ENCODE measurements around the gene AK1. TPM values are rescaled to one million over a fixed set of nuclear protein-coding genes. Genes with fewer than 3 reads are reported as not detected.

AK1 gene
- total and polyA plus RNA-seq, 5 experiments from 2014 or later: 0.07 to 57.1 (median 26.2) TPM; not detected in 1

- H3K4me1 Mint-ChIP-seq: peaks cover 10 to 31% (median 26%) of the 10 kb centered on the region in 4 donors
- no peaks in the 10 kb centered on the region for H3K27me3 Mint-ChIP-seq
Observed at GRCh38 chr9:127896395-127897192, 19.1 kb upstream of the AK1 start.

DNA sequence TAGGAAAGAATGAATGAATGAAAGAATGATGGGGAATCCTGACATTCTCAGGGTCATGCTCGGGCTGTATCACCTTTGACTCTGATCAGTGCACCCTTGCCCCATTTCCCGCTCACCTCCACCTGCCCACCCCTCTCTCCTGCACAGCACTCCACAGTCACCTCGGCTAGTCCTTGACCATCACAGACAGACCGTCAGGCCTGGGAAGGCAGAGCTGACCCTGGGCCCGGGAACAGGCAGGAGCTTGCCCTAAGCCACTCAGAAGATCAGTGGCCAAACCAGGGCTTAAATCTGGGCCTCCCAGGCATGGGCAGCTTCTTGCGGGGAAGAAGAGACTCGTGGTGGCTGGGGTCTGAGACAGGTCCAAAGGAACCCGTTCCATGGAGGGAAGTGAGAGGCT lies 18.3 kb upstream of the AK1 start:
- POLR2A ChIA-PET: interaction anchor here (1.0 to 17.2 kb wide), 3 partner anchors 8 to 23 kb away, joined by 3 to 328 read pairs (median 8); partner anchors contain the start of gene ST6GALNAC4

More at GRCh38 chr9:127896395-127897192, 19.1 kb upstream of the AK1 start:
- POLR2A ChIA-PET: interaction anchor here (0.7 to 17.2 kb wide), 7 partner anchors 9 to 78 kb away, joined by 3 to 328 read pairs (median 4); partner anchors contain the start of gene ST6GALNAC4
- H3K27ac Mint-ChIP-seq: peak overlapping the region; percentile 14 to 89 (median 64)
- H3K4me3 Mint-ChIP-seq: peak overlapping the region in 4 of 10 donors; percentile 8 to 37 (median 22)
- ATAC-seq (no peak), DNase-seq (no peak)
- H3K36me3 Mint-ChIP-seq: peaks cover 31 to 53% (median 46%) of the 10 kb centered on the region in 3 donors
- peaks cover 0 to 39% (median 8%) of the 10 kb centered on the region in 9 donors for H3K9me3 Mint-ChIP-seq

GRCh38 chr9:127893392-127893791 lies 15.9 kb upstream of the AK1 start:
- Mint-ChIP-seq H3K4me3 (no peak overlapping the region), H3K27ac (peak overlapping the region in 1 of 10 donors; percentile 36), H3K9me3 (peaks cover 0 to 39% (median 8%) of the 10 kb centered on the region in 9 donors), H3K4me1 (peaks cover 10 to 20% (median 16%) of the 10 kb centered on the region in 4 donors), H3K27me3 (no peaks in the 10 kb centered on the region), H3K36me3 (peaks cover 31 to 83% (median 46%) of the 10 kb centered on the region in 3 donors)
- POLR2A ChIA-PET: interaction anchor here (0.6 kb wide), 1 partner anchor 26 kb away, joined by 5 read pairs; no protein-coding TSS in a partner anchor
- ATAC-seq (no peak), DNase-seq (no peak)

More for the DNA sequence above, 18.3 kb upstream of the AK1 start:
- Mint-ChIP-seq H3K27ac (peak overlapping the region in 5 of 10 donors; percentile 8 to 68 (median 53)), H3K4me1 (peaks cover 10 to 28% (median 24%) of the 10 kb centered on the region in 4 donors), H3K36me3 (peaks cover 31 to 61% (median 46%) of the 10 kb centered on the region in 3 donors), H3K4me3 (peak overlapping the region in 1 of 10 donors; percentile 56), H3K9me3 (peaks cover 0 to 39% (median 8%) of the 10 kb centered on the region in 9 donors), H3K27me3 (no peaks in the 10 kb centered on the region)
- DNase-seq: no peak
- ATAC-seq: no peak

DNA sequence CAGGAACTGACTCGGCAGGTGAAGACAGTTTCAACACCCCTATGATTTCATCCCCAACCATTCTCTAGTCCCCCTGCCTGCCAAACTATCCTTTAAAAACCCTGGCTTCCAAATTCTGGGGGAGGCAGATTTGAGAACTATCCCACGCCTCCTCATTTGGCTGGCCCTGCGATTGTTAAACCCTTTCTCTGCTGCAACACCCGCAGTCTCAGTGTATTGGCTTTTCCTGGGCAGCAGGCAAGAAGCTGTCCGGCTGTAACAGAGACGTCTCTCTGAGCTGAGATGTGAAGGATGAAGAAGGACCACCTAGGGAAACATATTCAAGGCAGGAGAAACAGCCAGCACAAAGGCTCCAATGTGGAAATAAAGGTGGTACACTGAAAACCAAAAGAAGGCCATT lies 15.4 kb upstream of the AK1 start:
- Mint-ChIP-seq H3K9me3 (peaks cover 0 to 39% (median 8%) of the 10 kb centered on the region in 9 donors), H3K36me3 (peaks cover 31 to 88% (median 46%) of the 10 kb centered on the region in 3 donors), H3K4me3 (no peak overlapping the region), H3K4me1 (peaks cover 8 to 16% (median 14%) of the 10 kb centered on the region in 4 donors), H3K27me3 (no peaks in the 10 kb centered on the region), H3K27ac (peak overlapping the region in 5 of 10 donors; percentile 0 to 86 (median 49))
- ATAC-seq (no peak), DNase-seq (no peak)
- POLR2A ChIA-PET: interaction anchor here (0.6 to 0.9 kb wide), 2 partner anchors 26 to 122 kb away, joined by 3 to 5 read pairs; no protein-coding TSS in a partner anchor

- Mint-ChIP-seq H3K27ac (peak overlapping the region in 1 of 10 donors; percentile 52), H3K9me3 (peaks cover 0 to 26% (median 2%) of the 10 kb centered on the region in 9 donors), H3K27me3 (no peaks in the 10 kb centered on the region), H3K4me3 (no peak overlapping the region), H3K36me3 (peaks cover 23 to 92% (median 31%) of the 10 kb centered on the region in 3 donors), H3K4me1 (peaks cover 5 to 11% (median 8%) of the 10 kb centered on the region in 4 donors)
- no peak for ATAC-seq
- no peak for DNase-seq
- POLR2A ChIA-PET: interaction anchor here (0.8 to 1.7 kb wide), 5 partner anchors 9 to 26 kb away, joined by 3 to 5 read pairs (median 4); no protein-coding TSS in a partner anchor
Observed at GRCh38 chr9:127890053-127890452, 12.6 kb upstream of the AK1 start.

DNA sequence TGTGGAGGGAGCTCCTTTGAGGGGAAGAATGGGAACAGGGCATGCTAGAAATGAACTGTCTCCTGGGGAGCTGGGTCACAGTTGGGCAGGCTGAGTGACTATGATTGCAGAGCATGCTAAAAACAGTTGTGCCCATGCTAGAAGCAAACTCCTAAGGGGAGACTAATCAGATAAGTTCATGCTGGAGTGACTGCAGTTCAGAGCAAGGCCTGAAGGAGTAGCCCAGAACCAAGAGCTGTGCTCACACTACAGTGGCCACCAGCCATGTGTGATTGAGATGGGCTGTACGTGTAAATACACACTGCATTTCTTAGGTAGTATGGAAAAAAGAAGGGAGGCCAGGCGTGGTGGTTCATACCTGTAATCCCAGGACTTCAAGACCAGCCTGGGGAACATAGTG lies 10.3 kb upstream of the AK1 start:
- H3K27me3 Mint-ChIP-seq: no peaks in the 10 kb centered on the region
- H3K9me3 Mint-ChIP-seq: peaks cover 0 to 5% (median 0%) of the 10 kb centered on the region in 9 donors
- no peak for DNase-seq
- ATAC-seq: peak; percentile 39 to 65
- H3K36me3 Mint-ChIP-seq: peaks cover 5 to 81% (median 8%) of the 10 kb centered on the region in 3 donors
- POLR2A ChIA-PET: interaction anchor here (0.8 to 1.0 kb wide), 4 partner anchors 9 to 276 kb away, joined by 3 to 5 read pairs (median 3); partner anchors contain the start of gene STXBP1
- H3K4me3 Mint-ChIP-seq: no peak overlapping the region
- peak overlapping the region in 1 of 10 donors; percentile 49 for H3K27ac Mint-ChIP-seq
- H3K4me1 Mint-ChIP-seq: peaks cover 15 to 24% (median 20%) of the 10 kb centered on the region in 4 donors

DNA sequence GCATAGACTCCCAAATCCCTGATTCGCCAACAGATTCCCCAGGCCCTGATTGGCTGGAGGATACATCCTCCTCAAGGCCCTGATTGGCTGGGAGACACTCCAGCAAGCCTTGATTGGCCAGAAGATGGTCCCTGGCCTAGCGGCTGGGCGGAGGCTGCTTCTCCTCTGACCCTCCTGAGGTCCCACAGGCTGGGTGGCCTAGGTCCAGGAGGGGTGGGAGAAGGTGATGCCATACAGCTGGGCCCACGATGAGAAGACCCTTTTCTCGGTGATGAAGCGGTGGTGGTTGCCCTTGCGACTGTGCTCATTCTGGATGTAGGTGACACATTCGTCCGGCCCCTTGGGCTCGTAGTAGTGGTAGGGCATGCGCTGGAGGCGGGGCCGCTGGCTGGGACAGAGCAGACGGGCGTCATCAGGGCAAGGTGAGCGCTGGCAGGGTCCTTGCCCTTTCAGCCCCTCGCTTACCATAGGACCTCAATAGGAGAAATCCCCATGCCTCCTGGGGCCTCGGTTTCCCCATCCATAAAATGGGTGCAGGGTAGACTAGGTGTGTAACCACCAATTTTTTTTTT lies 9.0 kb upstream of the AK1 start:
- H3K4me1 Mint-ChIP-seq: peaks cover 15 to 27% (median 22%) of the 10 kb centered on the region in 4 donors
- H3K9me3 Mint-ChIP-seq: peaks cover 0 to 2% (median 0%) of the 10 kb centered on the region in 9 donors
- no peak overlapping the region for H3K4me3 Mint-ChIP-seq
- DNase-seq: no peak
- peaks cover 0 to 75% (median 3%) of the 10 kb centered on the region in 3 donors for H3K36me3 Mint-ChIP-seq
- no peak for ATAC-seq
- POLR2A ChIA-PET: interaction anchor here (0.8 to 1.1 kb wide), 3 partner anchors 8 to 91 kb away, joined by 3 to 4 read pairs (median 4); no protein-coding TSS in a partner anchor
- H3K27me3 Mint-ChIP-seq: no peaks in the 10 kb centered on the region
- H3K27ac Mint-ChIP-seq: peak overlapping the region in 1 of 10 donors; percentile 73

GRCh38 chr9:127885508-127886281 lies 8.2 kb upstream of the AK1 start:
- Mint-ChIP-seq H3K4me3 (no peak overlapping the region), H3K27ac (peak overlapping the region in 3 of 10 donors; percentile 27 to 73 (median 53)), H3K36me3 (peaks cover 0 to 67% (median 3%) of the 10 kb centered on the region in 3 donors), H3K9me3 (no peaks in the 10 kb centered on the region), H3K27me3 (no peaks in the 10 kb centered on the region), H3K4me1 (peaks cover 14 to 26% (median 20%) of the 10 kb centered on the region in 4 donors)
- POLR2A ChIA-PET: interaction anchor here (0.9 to 1.2 kb wide), 3 partner anchors 9 to 51 kb away, joined by 3 to 5 read pairs (median 3); no protein-coding TSS in a partner anchor
- ATAC-seq: no peak
- DNase-seq: no peak

DNA sequence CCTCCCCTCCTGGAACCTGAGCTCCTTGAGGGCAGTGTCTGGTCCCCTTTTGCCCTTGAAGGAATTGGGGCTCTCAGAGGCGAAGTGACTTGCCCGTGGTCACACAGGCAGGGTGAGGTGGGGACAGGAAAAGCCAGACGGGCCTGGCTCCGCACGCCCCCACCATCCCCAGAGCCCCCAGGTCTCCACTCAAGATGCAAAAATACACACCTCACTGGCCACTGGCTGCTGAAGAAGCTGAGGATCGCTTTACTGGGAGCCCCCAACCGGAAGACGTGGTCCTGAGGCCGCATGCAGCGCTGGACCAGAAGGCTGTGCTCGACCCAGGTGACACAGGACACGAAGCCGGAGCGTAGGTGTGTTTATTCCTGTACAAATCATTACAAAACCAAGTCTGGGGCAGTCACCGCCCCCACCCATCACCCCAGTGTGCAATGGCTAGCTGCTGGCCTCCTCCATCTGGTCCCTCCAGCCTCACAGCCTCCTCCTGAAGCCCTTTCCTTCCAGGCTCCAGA lies 7.6 kb upstream of the AK1 start:
- H3K27me3 Mint-ChIP-seq: no peaks in the 10 kb centered on the region
- no peak for ATAC-seq
- H3K4me1 Mint-ChIP-seq: peaks cover 14 to 23% (median 21%) of the 10 kb centered on the region in 4 donors
- DNase-seq: no peak
- peaks cover 0 to 62% (median 3%) of the 10 kb centered on the region in 3 donors for H3K36me3 Mint-ChIP-seq
- POLR2A ChIA-PET: interaction anchor here (0.7 to 1.4 kb wide), 4 partner anchors 12 to 52 kb away, joined by 3 to 5 read pairs (median 3); no protein-coding TSS in a partner anchor
- peak overlapping the region in 4 of 10 donors; percentile 34 to 80 (median 63) for H3K27ac Mint-ChIP-seq
- no peak overlapping the region for H3K4me3 Mint-ChIP-seq
- no peaks in the 10 kb centered on the region for H3K9me3 Mint-ChIP-seq

DNA sequence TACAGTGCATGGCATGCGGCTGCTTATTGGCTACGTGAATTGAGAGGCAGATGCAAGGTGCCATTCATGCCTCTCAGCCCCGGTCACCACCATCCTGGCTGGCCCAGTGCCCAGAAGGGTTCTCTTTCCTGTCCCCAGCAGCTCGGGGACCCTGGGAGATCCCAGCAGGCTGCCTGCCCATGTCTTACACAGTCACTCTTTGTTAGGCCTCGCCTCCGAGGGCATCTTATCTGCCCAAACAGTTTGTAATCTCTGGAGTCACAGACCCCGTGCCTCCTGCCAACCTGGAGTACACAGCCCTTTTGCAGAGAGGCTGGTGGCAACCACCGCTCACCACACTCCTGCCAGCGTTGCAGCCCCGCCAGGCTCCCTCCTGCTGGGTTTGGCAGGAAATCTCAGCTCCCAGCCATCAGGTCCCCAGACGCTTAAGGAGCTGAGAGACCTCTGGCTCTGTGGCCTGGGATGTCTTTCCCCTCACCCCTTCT lies 7.0 kb upstream of the AK1 start:
- H3K27ac Mint-ChIP-seq: peak overlapping the region in 9 of 10 donors; percentile 13 to 88 (median 64)
- POLR2A ChIA-PET: interaction anchor here (0.6 to 1.4 kb wide), 5 partner anchors 12 to 53 kb away, joined by 3 to 5 read pairs (median 3); no protein-coding TSS in a partner anchor
- H3K4me1 Mint-ChIP-seq: peaks cover 14 to 23% (median 21%) of the 10 kb centered on the region in 4 donors
- H3K27me3 Mint-ChIP-seq: no peaks in the 10 kb centered on the region
- no peak overlapping the region for H3K4me3 Mint-ChIP-seq
- peak; percentile 29 to 43 for ATAC-seq
- no peaks in the 10 kb centered on the region for H3K9me3 Mint-ChIP-seq
- peaks cover 0 to 58% (median 3%) of the 10 kb centered on the region in 3 donors for H3K36me3 Mint-ChIP-seq
- DNase-seq: no peak

DNA sequence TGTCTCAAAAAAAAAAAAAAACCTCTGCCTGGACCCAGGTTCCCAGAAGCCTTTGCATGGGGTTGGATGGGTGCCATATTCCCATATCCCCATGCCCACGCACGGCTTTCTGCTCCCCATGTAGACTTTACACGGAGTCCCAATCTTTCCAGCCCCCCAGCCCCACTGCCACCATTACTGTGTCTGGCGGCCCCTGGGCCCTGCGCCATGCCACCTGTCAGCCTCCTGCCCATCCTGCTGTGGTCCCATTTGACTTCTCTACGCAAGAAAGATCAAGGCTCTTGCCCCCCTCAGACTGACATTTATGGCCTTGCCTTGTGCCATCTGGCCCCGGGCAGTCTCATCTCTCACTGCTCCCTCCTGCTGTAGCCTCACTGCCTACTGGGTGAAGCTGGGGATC lies 6.5 kb upstream of the AK1 start:
- Mint-ChIP-seq H3K4me1 (peaks cover 14 to 23% (median 22%) of the 10 kb centered on the region in 4 donors), H3K9me3 (no peaks in the 10 kb centered on the region), H3K4me3 (no peak overlapping the region), H3K27ac (peak overlapping the region in 8 of 10 donors; percentile 4 to 88 (median 62)), H3K27me3 (no peaks in the 10 kb centered on the region), H3K36me3 (peaks cover 0 to 54% (median 3%) of the 10 kb centered on the region in 3 donors)
- no peak for DNase-seq
- POLR2A ChIA-PET: interaction anchor here (0.6 to 1.4 kb wide), 3 partner anchors 13 to 27 kb away, joined by 3 read pairs; no protein-coding TSS in a partner anchor
- ATAC-seq: peak in 1 of 2 donors; percentile 21

Measured in naive thymus-derived CD8-positive, alpha-beta T cell (primary cell).